Activated naive CD4-positive, alpha-beta T cell treated with anti-CD3 and anti-CD28 coated beads for 36 hours (primary cell): ENCODE measurements around the gene REXO4. TPM values are rescaled to one million over a fixed set of nuclear protein-coding genes. Genes with fewer than 3 reads are reported as not detected.
"Not testable (repeated sequence)": the region's sequence is repeated elsewhere in the genome, so short reads cannot be mapped to it uniquely, and the experiment has no call there.

Experiments
- CTCF ChIA-PET: fragments of 350-600 bp; sonication (Branson Sonifier 250); formaldehyde crosslinking; loops from one replicate; lab custom pipeline; 2021; ENCODE audit warnings: antibody characterized with exemption; lab: Charles Lee
- DNase-seq: peaks from one replicate; pipeline ENCODE4 v3.0.0-alpha.2; 2020
- H3K27ac Mint-ChIP-seq: one replicate; pipeline ENCODE4 v1.8.0; 2021; ENCODE audit warnings: mild to moderate bottlenecking, mixed read lengths
- H3K27me3 Mint-ChIP-seq: one replicate; pipeline ENCODE4 v1.8.0; 2021; ENCODE audit warnings: low read depth, mixed read lengths
- H3K36me3 Mint-ChIP-seq: one replicate; pipeline ENCODE4 v1.8.0; 2021; ENCODE audit warnings: low read depth, mixed read lengths
- H3K4me1 Mint-ChIP-seq: one replicate; pipeline ENCODE4 v1.8.0; 2021; ENCODE audit warnings: low read depth, mixed read lengths
- H3K4me3 Mint-ChIP-seq: one replicate; pipeline ENCODE4 v1.8.0; 2021; ENCODE audit warnings: mild to moderate bottlenecking, moderate library complexity, mixed read lengths
- H3K9me3 Mint-ChIP-seq: one replicate; pipeline ENCODE4 v1.8.0; 2021; ENCODE audit warnings: mixed read lengths
- intact Hi-C: fragments of 100-400 bp; cut with micrococcal nuclease; formaldehyde crosslinking; loops from one replicate; pipeline ENCODE4 v1.15.1; 2023
- total RNA-seq, 2 experiments: library from RNA; stranded (reverse); gene quantifications; one replicate each; pipeline ENCODE4 v1.2.3, GENCODE V29; 2021

The REXO4 gene
- total RNA-seq, 2 experiments from 2014 or later: 22.5 to 27.0 TPM

DNA sequence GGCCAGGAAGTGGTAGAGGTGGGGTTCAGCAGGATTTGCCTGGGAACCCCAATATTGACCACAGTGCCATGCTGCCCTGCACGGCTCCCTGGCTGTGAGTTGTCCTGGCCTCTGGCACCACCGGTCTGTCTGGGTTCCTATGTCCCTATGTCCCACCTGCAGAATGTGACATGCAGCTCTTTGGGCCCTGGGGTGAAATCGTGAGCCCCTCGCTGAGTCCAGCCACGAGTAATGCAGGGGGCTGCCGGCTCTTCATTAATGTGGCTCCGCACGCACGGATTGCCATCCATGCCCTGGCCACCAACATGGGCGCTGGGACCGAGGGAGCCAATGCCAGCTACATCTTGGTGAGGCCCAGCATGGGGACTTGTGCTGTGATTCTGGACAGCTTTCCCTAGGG, 39.9 kb upstream of the REXO4 start:
- no peaks in the 10 kb centered on the region for H3K36me3 Mint-ChIP-seq
- CTCF ChIA-PET: no interaction called here
- H3K27ac Mint-ChIP-seq: no peak overlapping the region
- intact Hi-C loops: loop anchor here (2.0 kb wide), 1 partner anchor 39 kb away; the partner anchor contains the start of gene REXO4
- H3K27me3 Mint-ChIP-seq: no peaks in the 10 kb centered on the region
- H3K9me3 Mint-ChIP-seq: no peaks in the 10 kb centered on the region
- H3K4me3 Mint-ChIP-seq: no peak overlapping the region
- no peak for DNase-seq
- H3K4me1 Mint-ChIP-seq: peaks cover 2% of the 10 kb centered on the region

DNA sequence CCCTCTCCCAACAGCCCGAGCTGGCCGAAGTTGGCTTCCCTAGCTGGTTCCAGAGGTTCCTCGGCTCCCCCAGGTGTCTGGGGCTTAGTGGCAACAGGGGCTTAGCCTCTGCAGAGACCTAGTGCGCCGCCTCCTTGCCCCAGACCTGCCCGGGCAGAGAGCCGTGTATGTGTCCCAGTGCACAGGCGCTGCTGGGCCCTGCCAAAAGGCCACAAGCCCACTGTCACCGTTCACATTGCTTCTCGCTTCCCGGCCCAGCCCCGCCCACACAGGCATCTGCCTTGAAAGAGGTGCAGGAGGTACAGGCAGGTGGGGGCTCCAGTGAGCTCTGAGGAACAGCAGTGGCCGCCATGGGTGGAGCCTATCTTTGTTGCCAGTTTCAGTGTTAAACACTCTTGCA, 39.4 kb upstream of the REXO4 start:
- Mint-ChIP-seq H3K4me3 (no peak overlapping the region), H3K9me3 (no peaks in the 10 kb centered on the region), H3K4me1 (peaks cover 2% of the 10 kb centered on the region), H3K27ac (no peak overlapping the region), H3K27me3 (no peaks in the 10 kb centered on the region), H3K36me3 (no peaks in the 10 kb centered on the region)
- DNase-seq: no peak
- CTCF ChIA-PET: interaction anchor here (0.6 kb wide), 1 partner anchor 242 kb away, joined by 3 read pairs; no protein-coding TSS in a partner anchor
- intact Hi-C loops: no loop called here

DNA sequence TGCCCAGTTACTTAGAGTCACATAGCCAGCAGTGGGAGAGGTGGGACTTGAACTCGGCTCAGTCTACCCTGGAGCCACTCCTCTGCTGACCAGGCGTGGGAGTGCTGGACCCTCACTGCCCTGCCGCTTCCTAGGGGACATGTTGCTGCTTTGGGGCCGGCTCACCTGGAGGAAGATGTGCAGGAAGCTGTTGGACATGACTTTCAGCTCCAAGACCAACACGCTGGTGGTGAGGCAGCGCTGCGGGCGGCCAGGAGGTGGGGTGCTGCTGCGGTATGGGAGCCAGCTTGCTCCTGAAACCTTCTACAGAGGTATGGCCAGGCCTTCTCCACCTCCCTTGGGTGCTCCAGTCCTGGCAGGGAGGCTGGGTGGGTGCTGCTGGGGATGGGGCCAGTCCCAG, 38.6 kb upstream of the REXO4 start:
- H3K36me3 Mint-ChIP-seq: no peaks in the 10 kb centered on the region
- peaks cover 2% of the 10 kb centered on the region for H3K4me1 Mint-ChIP-seq
- no peak overlapping the region for H3K4me3 Mint-ChIP-seq
- no peaks in the 10 kb centered on the region for H3K27me3 Mint-ChIP-seq
- intact Hi-C loops: no loop called here
- H3K27ac Mint-ChIP-seq: no peak overlapping the region
- no peaks in the 10 kb centered on the region for H3K9me3 Mint-ChIP-seq
- no peak for DNase-seq
- CTCF ChIA-PET: interaction anchor here (0.6 kb wide), 1 partner anchor 218 kb away, joined by 3 read pairs; no protein-coding TSS in a partner anchor

DNA sequence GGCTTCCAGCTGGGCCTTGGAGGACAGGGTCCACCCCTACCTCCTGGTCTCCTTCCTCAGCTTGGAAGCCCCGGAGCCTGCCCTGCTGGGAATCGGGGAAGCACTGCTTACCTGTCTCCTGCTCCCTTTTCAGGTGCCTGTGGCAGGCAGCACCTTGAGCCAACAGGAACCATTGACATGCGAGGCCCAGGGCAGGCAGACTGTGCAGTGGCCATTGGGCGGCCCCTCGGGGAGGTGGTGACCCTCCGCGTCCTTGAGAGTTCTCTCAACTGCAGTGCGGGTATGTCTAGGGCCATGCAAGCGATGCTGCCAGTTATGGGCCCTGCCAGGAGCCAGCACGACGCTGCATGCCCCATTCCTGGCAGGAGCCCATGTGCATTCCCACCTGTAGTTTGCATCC, 38.1 kb upstream of the REXO4 start:
- Mint-ChIP-seq H3K27me3 (no peaks in the 10 kb centered on the region), H3K4me1 (peaks cover 2% of the 10 kb centered on the region), H3K4me3 (no peak overlapping the region), H3K36me3 (no peaks in the 10 kb centered on the region), H3K9me3 (no peaks in the 10 kb centered on the region), H3K27ac (no peak overlapping the region)
- intact Hi-C loops: no loop called here
- CTCF ChIA-PET: interaction anchor here (0.6 kb wide), 1 partner anchor 218 kb away, joined by 3 read pairs; no protein-coding TSS in a partner anchor
- no peak for DNase-seq

GRCh38 chr9:133454943-133455673, 37.3 kb upstream of the REXO4 start:
- Mint-ChIP-seq H3K36me3 (no peaks in the 10 kb centered on the region), H3K4me1 (peaks cover 2% of the 10 kb centered on the region), H3K4me3 (no peak overlapping the region), H3K27ac (no peak overlapping the region), H3K9me3 (no peaks in the 10 kb centered on the region), H3K27me3 (no peaks in the 10 kb centered on the region)
- DNase-seq: no peak
- CTCF ChIA-PET: interaction anchor here (1.1 kb wide), 1 partner anchor 54 kb away, joined by 3 read pairs; no protein-coding TSS in a partner anchor
- intact Hi-C loops: no loop called here

DNA sequence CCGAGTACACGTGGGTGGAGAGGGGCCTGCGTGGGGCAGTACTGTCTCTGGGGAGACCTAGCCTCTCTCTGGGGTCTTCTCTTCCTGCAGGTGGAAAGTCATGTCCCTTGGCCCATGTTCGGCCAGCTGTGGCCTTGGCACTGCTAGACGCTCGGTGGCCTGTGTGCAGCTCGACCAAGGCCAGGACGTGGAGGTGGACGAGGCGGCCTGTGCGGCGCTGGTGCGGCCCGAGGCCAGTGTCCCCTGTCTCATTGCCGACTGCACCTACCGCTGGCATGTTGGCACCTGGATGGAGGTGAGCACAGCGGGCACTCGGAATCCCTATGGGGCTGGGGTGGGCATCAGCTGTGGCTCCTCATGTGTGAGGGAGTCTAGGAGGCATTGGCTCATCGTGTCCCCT, 36.5 kb upstream of the REXO4 start:
- CTCF ChIA-PET: interaction anchor here (1.1 kb wide), 1 partner anchor 54 kb away, joined by 3 read pairs; no protein-coding TSS in a partner anchor
- no peaks in the 10 kb centered on the region for H3K36me3 Mint-ChIP-seq
- H3K27me3 Mint-ChIP-seq: no peaks in the 10 kb centered on the region
- peaks cover 2% of the 10 kb centered on the region for H3K4me1 Mint-ChIP-seq
- H3K4me3 Mint-ChIP-seq: no peak overlapping the region
- intact Hi-C loops: no loop called here
- no peak for DNase-seq
- no peaks in the 10 kb centered on the region for H3K9me3 Mint-ChIP-seq
- H3K27ac Mint-ChIP-seq: no peak overlapping the region

- no peaks in the 10 kb centered on the region for H3K4me1 Mint-ChIP-seq
- H3K27me3 Mint-ChIP-seq: no peaks in the 10 kb centered on the region
- H3K4me3 Mint-ChIP-seq: no peak overlapping the region
- DNase-seq: no peak
- H3K9me3 Mint-ChIP-seq: no peaks in the 10 kb centered on the region
- H3K27ac Mint-ChIP-seq: no peak overlapping the region
- H3K36me3 Mint-ChIP-seq: no peaks in the 10 kb centered on the region
- CTCF ChIA-PET: interaction anchor here (1.1 kb wide), 1 partner anchor 53 kb away, joined by 3 read pairs; no protein-coding TSS in a partner anchor
- intact Hi-C loops: no loop called here
Measured at GRCh38 chr9:133453651-133454050, 35.8 kb upstream of the REXO4 start.

DNA sequence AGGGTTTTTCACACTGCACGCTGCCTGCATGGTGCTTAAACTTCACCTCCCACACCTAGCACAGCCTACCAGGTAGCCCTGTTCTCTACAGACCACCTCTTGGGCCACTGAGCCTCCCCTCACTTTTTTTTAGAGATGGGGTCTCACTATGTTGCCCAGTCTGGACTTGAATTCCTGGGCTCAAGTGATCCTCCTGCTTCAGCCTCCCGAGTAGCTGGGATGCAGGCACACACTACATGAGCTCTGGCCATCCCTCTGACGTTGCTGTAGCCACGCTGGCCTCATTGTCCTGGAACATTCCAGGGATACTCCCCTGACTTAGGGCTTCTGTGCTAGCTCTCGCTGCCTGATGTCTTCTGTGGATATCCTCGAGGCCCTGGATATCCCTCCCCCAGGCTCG, 34.8 kb upstream of the REXO4 start:
- Mint-ChIP-seq H3K4me1 (no peaks in the 10 kb centered on the region), H3K36me3 (no peaks in the 10 kb centered on the region), H3K9me3 (no peaks in the 10 kb centered on the region), H3K4me3 (no peak overlapping the region), H3K27me3 (no peaks in the 10 kb centered on the region), H3K27ac (no peak overlapping the region)
- intact Hi-C loops: no loop called here
- CTCF ChIA-PET: interaction anchor here (0.6 kb wide), 1 partner anchor 422 kb away, joined by 3 read pairs; the partner anchor contains the start of gene GTF3C5
- DNase-seq: no peak

DNA sequence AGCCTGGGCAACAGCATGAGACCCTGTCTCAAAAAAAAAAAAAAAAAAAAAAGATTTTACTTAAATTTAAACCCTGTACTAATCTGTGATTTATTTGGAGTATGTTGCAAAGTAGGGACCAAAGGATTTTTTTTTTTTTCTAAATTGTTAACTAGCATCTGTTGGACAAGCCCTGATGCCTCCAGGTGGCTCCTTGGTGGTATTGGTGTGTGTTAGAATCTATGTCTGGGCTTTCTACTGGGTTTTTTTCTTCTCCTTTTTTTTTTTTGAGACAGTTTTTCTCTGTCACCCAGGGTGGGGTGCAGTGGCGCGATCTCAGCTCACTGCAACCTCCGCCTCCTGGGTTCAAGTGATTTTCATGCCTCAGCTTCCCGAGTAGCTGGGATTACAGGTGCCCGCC, 34.1 kb upstream of the REXO4 start:
- H3K36me3 Mint-ChIP-seq, DNase-seq, CTCF ChIA-PET, H3K27me3 Mint-ChIP-seq, H3K9me3 Mint-ChIP-seq, H3K4me3 Mint-ChIP-seq, H3K27ac Mint-ChIP-seq, H3K4me1 Mint-ChIP-seq, intact Hi-C loops: not testable (repeated sequence)

GRCh38 chr9:133449760-133450159, 31.9 kb upstream of the REXO4 start:
- no peak overlapping the region for H3K27ac Mint-ChIP-seq
- intact Hi-C loops: no loop called here
- CTCF ChIA-PET: no interaction called here
- H3K36me3 Mint-ChIP-seq: no peaks in the 10 kb centered on the region
- no peak for DNase-seq
- no peaks in the 10 kb centered on the region for H3K4me1 Mint-ChIP-seq
- no peaks in the 10 kb centered on the region for H3K27me3 Mint-ChIP-seq
- no peaks in the 10 kb centered on the region for H3K9me3 Mint-ChIP-seq
- H3K4me3 Mint-ChIP-seq: no peak overlapping the region

DNA sequence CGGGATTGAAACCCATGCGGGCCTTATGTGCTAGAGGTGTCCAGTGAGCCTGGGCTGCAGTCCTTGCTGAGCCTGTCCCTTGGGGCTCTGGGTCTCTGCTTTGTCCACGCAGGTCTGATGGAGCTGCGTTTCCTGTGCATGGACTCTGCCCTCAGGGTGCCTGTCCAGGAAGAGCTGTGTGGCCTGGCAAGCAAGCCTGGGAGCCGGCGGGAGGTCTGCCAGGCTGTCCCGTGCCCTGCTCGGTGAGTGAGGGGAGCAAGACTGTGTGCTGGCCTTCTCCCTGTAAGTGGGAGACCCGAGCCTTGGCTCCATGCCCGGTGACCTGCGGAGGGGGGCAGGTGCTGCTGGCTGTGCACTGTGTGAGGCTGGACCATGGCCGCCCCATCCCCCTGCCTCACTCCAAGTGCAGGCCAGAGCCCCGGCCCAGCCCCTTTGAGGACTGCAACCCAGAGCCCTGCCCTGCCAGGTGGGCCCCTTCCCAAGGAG, 30.7 kb upstream of the REXO4 start:
- CTCF ChIA-PET: no interaction called here
- no peaks in the 10 kb centered on the region for H3K9me3 Mint-ChIP-seq
- H3K36me3 Mint-ChIP-seq: no peaks in the 10 kb centered on the region
- H3K4me1 Mint-ChIP-seq: no peaks in the 10 kb centered on the region
- no peak for DNase-seq
- H3K4me3 Mint-ChIP-seq: no peak overlapping the region
- no peak overlapping the region for H3K27ac Mint-ChIP-seq
- H3K27me3 Mint-ChIP-seq: no peaks in the 10 kb centered on the region
- intact Hi-C loops: no loop called here

DNA sequence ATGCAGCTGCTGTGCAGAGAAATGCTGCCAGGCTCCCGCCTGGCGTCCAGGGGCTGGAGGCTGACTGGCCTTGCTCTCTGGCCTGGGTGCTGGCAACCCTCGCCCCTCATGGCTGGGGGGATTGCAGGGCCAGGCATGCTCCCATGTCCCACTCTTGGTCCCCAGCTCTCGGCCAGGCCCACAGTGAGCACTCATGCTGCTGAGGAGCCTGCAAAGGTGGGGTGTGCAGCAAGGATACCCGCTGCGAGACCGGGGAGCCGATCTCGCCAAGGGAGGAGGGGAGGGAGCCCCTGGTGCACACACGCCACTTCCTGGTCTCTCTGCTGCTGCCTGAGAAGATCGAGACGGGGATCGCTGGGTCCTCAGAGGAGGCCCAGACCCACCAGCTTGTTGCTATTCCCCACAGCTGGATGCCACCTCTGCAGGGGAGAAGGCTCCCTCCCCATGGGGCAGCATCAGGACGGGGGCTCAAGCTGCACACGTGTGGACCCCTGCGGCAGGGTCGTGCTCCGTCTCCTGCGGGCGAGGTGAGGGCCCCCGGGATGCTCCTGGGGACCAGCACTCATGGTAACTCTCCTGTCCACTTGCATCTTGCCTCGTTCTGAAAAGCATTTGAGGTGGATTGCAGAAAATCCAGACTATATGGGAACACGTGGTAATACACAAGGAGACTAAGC, 27.6 kb upstream of the REXO4 start:
- no peak for DNase-seq
- Mint-ChIP-seq H3K36me3 (no peaks in the 10 kb centered on the region), H3K4me1 (no peaks in the 10 kb centered on the region), H3K27me3 (no peaks in the 10 kb centered on the region), H3K27ac (no peak overlapping the region), H3K4me3 (no peak overlapping the region), H3K9me3 (no peaks in the 10 kb centered on the region)
- CTCF ChIA-PET: no interaction called here
- intact Hi-C loops: no loop called here
